ENCODE measurements around the gene AKAP6. TPM values are rescaled to one million over a fixed set of nuclear protein-coding genes. Genes with fewer than 3 reads are reported as not detected.

Gene AKAP6
- total RNA-seq, 1 experiment from 2014 or later, result 1.1 TPM

DNA sequence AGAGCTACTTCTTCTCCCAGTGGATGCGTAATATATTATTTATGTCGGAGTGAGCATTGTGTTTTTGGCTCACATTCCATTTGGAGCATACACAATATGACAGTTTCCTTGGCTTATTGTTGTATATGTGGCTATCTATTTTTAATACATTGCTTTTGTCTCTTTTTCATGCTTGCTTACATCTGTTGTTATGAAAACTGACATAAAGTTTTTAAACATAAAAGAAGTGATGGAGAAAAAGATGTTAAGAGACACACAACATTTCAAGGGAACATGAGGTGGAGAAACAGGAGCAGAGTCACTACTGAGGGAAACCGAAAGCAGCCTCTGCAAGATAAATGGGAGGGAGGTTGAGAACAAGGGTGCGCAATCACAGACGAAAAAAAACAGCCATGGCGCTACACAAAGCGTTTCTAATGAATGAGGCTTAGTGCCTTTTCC is 381.2 kb downstream of the AKAP6 start:
- no peaks in the 10 kb centered on the region for H3K27me3 ChIP-seq (ENCODE audit: insufficient read depth, low read length)
- Mint-ChIP-seq H3K4me3 (no peak overlapping the region), H3K9me3 (no peaks in the 10 kb centered on the region), H3K4me1 (peaks cover 3 to 7% of the 10 kb centered on the region in 2 experiments; a peak in 3 of 4 replicates), H3K27me3 (ENCODE audit: low read depth) (no peaks in the 10 kb centered on the region), H3K36me3 (ENCODE audit: insufficient read depth in 1 of 3, low read depth in 3 of 3) (no peaks in the 10 kb centered on the region), H3K27ac (no peak overlapping the region)
- H3K79me2 ChIP-seq (ENCODE audit: insufficient read depth, low read length), result no peaks in the 10 kb centered on the region
- no peak overlapping the region for H2BK5ac ChIP-seq (ENCODE audit: insufficient read length, low read length)
- no peak overlapping the region for H2BK120ac ChIP-seq (ENCODE audit: low read depth, low read length, poor library complexity, severe bottlenecking)
- no peak overlapping the region for H3K9ac ChIP-seq (ENCODE audit: extremely low read depth, insufficient read length, low read length)
- no peak overlapping the region for H4K5ac ChIP-seq (ENCODE audit: insufficient read length, low read depth, low read length)
- H3T11ph ChIP-seq (ENCODE audit: low read length), result no peak overlapping the region
- H3K27ac ChIP-seq (ENCODE audit: insufficient read length, low read depth, low read length), result no peak overlapping the region
- TF ChIP-seq, protein P1, sequence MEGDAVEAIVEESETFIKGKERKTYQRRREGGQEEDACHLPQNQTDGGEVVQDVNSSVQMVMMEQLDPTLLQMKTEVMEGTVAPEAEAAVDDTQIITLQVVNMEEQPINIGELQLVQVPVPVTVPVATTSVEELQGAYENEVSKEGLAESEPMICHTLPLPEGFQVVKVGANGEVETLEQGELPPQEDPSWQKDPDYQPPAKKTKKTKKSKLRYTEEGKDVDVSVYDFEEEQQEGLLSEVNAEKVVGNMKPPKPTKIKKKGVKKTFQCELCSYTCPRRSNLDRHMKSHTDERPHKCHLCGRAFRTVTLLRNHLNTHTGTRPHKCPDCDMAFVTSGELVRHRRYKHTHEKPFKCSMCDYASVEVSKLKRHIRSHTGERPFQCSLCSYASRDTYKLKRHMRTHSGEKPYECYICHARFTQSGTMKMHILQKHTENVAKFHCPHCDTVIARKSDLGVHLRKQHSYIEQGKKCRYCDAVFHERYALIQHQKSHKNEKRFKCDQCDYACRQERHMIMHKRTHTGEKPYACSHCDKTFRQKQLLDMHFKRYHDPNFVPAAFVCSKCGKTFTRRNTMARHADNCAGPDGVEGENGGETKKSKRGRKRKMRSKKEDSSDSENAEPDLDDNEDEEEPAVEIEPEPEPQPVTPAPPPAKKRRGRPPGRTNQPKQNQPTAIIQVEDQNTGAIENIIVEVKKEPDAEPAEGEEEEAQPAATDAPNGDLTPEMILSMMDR (conservative IDR thresholded peaks at IDR 0.05), result no peak
- no peak overlapping the region for H3K56ac ChIP-seq (ENCODE audit: insufficient read length, low read depth, low read length)
- H3K79me1 ChIP-seq (ENCODE audit: insufficient read depth, low read depth, low read length, poor library complexity, severe bottlenecking), result no peaks in the 10 kb centered on the region
- no peak overlapping the region for H4K8ac ChIP-seq (replicated peaks; ENCODE audit: insufficient read length, low read depth, low read length)
- no peak overlapping the region for H4K91ac ChIP-seq (ENCODE audit: insufficient read length, low read depth, low read length)
- H3K4me1 ChIP-seq (ENCODE audit: insufficient read depth, low read length), result no peaks in the 10 kb centered on the region
- no peaks in the 10 kb centered on the region for H3K23me2 ChIP-seq (ENCODE audit: insufficient read length, low read depth, low read length, poor library complexity, severe bottlenecking)
- no peak overlapping the region for H2BK12ac ChIP-seq (ENCODE audit: insufficient read length, low read depth, low read length)
- no CpG with 5 or more reads among the region's 7 CpGs for WGBS (ENCODE audit: extremely low coverage, insufficient read length, low lambda C conversion rate)
- H2BK15ac ChIP-seq (ENCODE audit: low read depth, low read length), result no peak overlapping the region
- H3K14ac ChIP-seq (ENCODE audit: insufficient read depth, low read length), result no peak overlapping the region
- no peak for DNase-seq
- H2AFZ ChIP-seq (ENCODE audit: low read length), result no peak overlapping the region
- no peak overlapping the region for H2AK5ac ChIP-seq (ENCODE audit: insufficient read length, low read length)
- no peak overlapping the region for H3K4me2 ChIP-seq (ENCODE audit: insufficient read depth, insufficient read length, low read length)
- H3K4ac ChIP-seq (ENCODE audit: low read depth, low read length), result no peak overlapping the region
- no peak overlapping the region for H3K23ac ChIP-seq (ENCODE audit: insufficient read length, low read depth, low read length)
- no peak overlapping the region for H2BK20ac ChIP-seq (ENCODE audit: low read depth, low read length, poor library complexity, severe bottlenecking)
- no peaks in the 10 kb centered on the region for H4K20me1 ChIP-seq (ENCODE audit: control insufficient read depth, insufficient read depth, insufficient read length)
- no peaks in the 10 kb centered on the region for H3K9me3 ChIP-seq (ENCODE audit: control insufficient read depth, low read depth, low read length)
- no peak overlapping the region for H3K18ac ChIP-seq (ENCODE audit: insufficient read length, low read depth, low read length)

Measured in H9 (cell line).